ENCODE data around the gene INPP5F. TPM values are rescaled to one million over a fixed set of nuclear protein-coding genes. Genes with fewer than 3 reads are reported as not detected.
A peak's percentile ranks its signal among the peaks of the same experiment; 100 is the strongest.

INPP5F gene
- total and polyA plus RNA-seq, 2 experiments from 2014 or later = 8.5 to 10.9 TPM

DNA sequence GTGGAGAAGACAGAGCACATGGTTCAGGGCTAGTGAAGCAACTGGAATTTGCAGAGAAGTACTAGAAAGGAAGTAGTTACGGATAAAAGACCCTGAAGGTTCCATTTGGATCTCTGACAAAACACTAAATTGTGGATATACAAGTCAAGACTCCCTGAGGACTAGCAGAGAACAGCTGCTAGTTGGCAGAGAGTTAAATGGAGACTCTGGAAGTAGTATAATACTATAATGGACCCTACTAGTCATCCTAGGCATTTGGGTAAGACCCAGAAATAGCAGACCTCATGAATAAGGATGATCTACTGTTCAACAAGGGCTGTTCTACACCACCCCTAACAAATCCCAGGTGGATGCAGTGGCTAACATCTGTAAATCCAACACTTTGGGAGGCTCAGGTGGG is 127.7 kb downstream of the INPP5F start:
- no peaks in the 10 kb centered on the region for H3K9me3 ChIP-seq (ENCODE audit: low read depth)
- H3F3A ChIP-seq (ENCODE audit: insufficient read depth) = peaks cover 8% of the 10 kb centered on the region
- H3K27ac ChIP-seq = no peak overlapping the region
- H3K9me2 ChIP-seq (ENCODE audit: insufficient read depth) = no peaks in the 10 kb centered on the region
- no peak overlapping the region for H2AFZ ChIP-seq
- WGBS, 2 experiments (ENCODE audit: low coverage in 1 of 2, low lambda C conversion rate in 2 of 2, missing lambda C conversion rate in 2 of 2) = 93 to 100% methylated on average over 1 of the region's 1 CpG
- peaks cover 23% of the 10 kb centered on the region for H3K36me3 ChIP-seq (ENCODE audit: low read depth)
- in situ Hi-C loops (cut with MboI) = loop anchor here (10.0 kb wide), 3 partner anchors 109 to 249 kb away; no protein-coding TSS in a partner anchor
- H3K4me1 ChIP-seq (ENCODE audit: insufficient read depth) = peaks cover 17% of the 10 kb centered on the region
- no peaks in the 10 kb centered on the region for H3K27me3 ChIP-seq (replicated peaks; ENCODE audit: insufficient read depth)
- H3K9ac ChIP-seq = no peak overlapping the region
- H3K79me2 ChIP-seq (ENCODE audit: insufficient read depth) = peaks cover 53% of the 10 kb centered on the region
- no peaks in the 10 kb centered on the region for H4K20me1 ChIP-seq (ENCODE audit: insufficient read depth)
- H3K4me3 ChIP-seq = no peak overlapping the region
- no peak for DNase-seq
- no peak overlapping the region for H3K4me2 ChIP-seq (ENCODE audit: unreplicated experiment)
- TF ChIP-seq EZH2 (IDR thresholded peaks at IDR 0.05; ENCODE audit: insufficient read depth, poor library complexity, severe bottlenecking) = no peak
- no peak for TF ChIP-seq EZH2phosphoT487 (IDR thresholded peaks at IDR 0.05; ENCODE audit: insufficient read depth, low read depth)

GRCh38 chr10:119858063-119858462 is 132.2 kb downstream of the INPP5F start:
- Histone ChIP-seq H3K79me2 (ENCODE audit: insufficient read depth) (peaks cover 77% of the 10 kb centered on the region), H3F3A (ENCODE audit: insufficient read depth) (peaks cover 6% of the 10 kb centered on the region; the same call in 1 of the 2 replicates), H3K4me1 (ENCODE audit: insufficient read depth) (peaks cover 4% of the 10 kb centered on the region; the same call in 1 of the 2 replicates), H3K9me3 (ENCODE audit: low read depth) (no peaks in the 10 kb centered on the region), H3K9ac (no peak overlapping the region), H3K4me3 (no peak overlapping the region), H3K27me3 (replicated peaks; ENCODE audit: insufficient read depth) (no peaks in the 10 kb centered on the region), H3K36me3 (ENCODE audit: low read depth) (peaks cover 13% of the 10 kb centered on the region; the same call in 1 of the 2 replicates), H2AFZ (no peak overlapping the region), H3K4me2 (ENCODE audit: unreplicated experiment) (no peak overlapping the region), H3K27ac (no peak overlapping the region), H3K9me2 (ENCODE audit: insufficient read depth) (no peaks in the 10 kb centered on the region), H4K20me1 (ENCODE audit: insufficient read depth) (peaks cover 8% of the 10 kb centered on the region; the same call in 1 of the 2 replicates)
- no peak for DNase-seq
- WGBS, 2 experiments (ENCODE audit: low coverage in 1 of 2, low lambda C conversion rate in 2 of 2, missing lambda C conversion rate in 2 of 2) = 90 to 95% methylated on average over 1 of the region's 1 CpG
- in situ Hi-C loops (cut with MboI) = loop anchor here (10.0 kb wide), 3 partner anchors 113 to 253 kb away; no protein-coding TSS in a partner anchor
- TF ChIP-seq EZH2 (IDR thresholded peaks at IDR 0.05; ENCODE audit: insufficient read depth, poor library complexity, severe bottlenecking) (no peak), EZH2phosphoT487 (IDR thresholded peaks at IDR 0.05; ENCODE audit: insufficient read depth, low read depth) (no peak)

DNA sequence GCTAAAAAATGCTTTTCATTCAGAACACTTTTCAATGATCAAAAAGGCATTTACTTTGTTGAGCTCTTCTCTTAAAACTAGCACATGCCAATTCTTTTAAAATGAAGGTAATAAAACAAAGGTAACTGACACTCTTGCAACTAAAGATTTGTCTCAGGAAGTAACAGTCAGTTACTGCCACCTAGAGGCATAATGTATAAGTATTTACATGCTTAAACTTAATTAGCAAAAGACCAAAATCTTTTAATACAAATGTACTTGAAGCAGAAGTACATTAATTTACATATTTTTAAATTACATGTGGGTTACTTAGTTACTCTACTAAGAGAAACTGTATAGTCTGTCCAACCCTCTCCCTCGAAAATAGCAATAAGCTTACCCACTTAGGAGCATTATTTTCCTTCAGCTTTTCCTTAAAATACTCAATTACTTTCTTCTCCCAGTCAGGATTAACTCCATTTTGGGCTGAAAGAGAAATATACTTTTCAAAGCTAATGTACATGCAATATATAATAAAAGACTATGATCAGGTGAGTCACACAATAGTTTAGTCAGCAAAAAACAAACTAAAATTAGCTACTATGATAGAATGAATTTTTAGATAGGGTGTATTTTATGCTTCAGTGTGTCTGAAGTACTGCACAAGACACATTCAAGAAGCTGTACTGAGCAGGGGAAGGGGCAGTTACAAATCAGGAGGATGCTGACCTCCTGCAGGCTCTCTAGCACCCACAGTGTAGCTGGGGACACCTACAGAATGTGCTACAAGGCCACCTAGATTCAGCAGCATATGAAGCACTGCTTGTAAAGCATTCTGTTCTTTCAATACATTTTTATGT is 133.8 kb downstream of the INPP5F start:
- H3K27ac ChIP-seq = no peak overlapping the region
- no peaks in the 10 kb centered on the region for H3K9me2 ChIP-seq (ENCODE audit: insufficient read depth)

DNA sequence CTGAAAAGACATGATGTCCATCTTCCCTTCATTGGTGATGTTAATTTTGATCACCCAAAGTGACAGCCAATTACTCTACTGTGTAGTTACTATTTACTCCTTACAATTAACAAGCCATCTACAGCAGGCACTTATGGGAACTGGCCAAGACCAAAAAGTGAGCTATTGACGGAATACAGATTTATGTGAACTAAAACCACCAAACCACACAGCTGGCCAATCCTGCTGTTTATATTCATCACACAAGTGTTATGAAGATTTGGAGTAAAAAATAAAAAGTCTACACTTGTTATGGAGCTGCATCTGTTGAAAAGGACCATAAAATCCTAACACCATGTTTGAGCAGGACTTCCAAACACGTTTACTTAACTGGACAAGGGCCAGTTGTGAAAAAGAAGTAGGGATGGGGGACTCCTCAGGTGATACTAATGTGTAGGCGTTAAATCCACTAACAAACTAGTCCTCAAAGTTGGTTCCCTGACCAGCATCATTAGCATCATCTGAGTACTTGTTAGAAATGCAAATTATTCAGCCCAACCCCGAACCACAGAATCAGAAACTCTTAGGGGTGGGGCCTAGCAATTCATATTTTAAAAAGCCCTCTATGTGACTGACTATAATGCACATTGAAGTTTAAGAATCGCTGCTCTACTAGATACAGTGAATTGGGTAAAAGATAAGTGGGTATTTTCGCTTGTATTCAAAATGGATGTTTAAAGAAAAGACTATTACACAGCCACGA is 135.2 kb downstream of the INPP5F start:
- Histone ChIP-seq H3K27me3 (replicated peaks; ENCODE audit: insufficient read depth) (no peaks in the 10 kb centered on the region), H3F3A (ENCODE audit: insufficient read depth) (peaks cover 6% of the 10 kb centered on the region; the same call in 1 of the 2 replicates), H3K9ac (no peak overlapping the region), H3K27ac (no peak overlapping the region), H3K4me2 (ENCODE audit: unreplicated experiment) (no peak overlapping the region), H3K79me2 (ENCODE audit: insufficient read depth) (peaks cover 94% of the 10 kb centered on the region), H3K9me3 (ENCODE audit: low read depth) (no peaks in the 10 kb centered on the region), H3K4me1 (ENCODE audit: insufficient read depth) (peaks cover 4% of the 10 kb centered on the region; the same call in 1 of the 2 replicates), H3K36me3 (ENCODE audit: low read depth) (peaks cover 8% of the 10 kb centered on the region; the same call in 1 of the 2 replicates), H3K4me3 (no peak overlapping the region), H4K20me1 (ENCODE audit: insufficient read depth) (peaks cover 8% of the 10 kb centered on the region; the same call in 1 of the 2 replicates), H3K9me2 (ENCODE audit: insufficient read depth) (no peaks in the 10 kb centered on the region), H2AFZ (no peak overlapping the region)
- in situ Hi-C loops (cut with MboI) = no loop called here
- no peak for DNase-seq
- 70 to 73% methylated on average over 7 of the region's 7 CpGs for WGBS, 2 experiments (ENCODE audit: low coverage in 1 of 2, low lambda C conversion rate in 2 of 2, missing lambda C conversion rate in 2 of 2)
- no peak for TF ChIP-seq EZH2phosphoT487 (IDR thresholded peaks at IDR 0.05; ENCODE audit: insufficient read depth, low read depth)
- TF ChIP-seq EZH2 (IDR thresholded peaks at IDR 0.05; ENCODE audit: insufficient read depth, poor library complexity, severe bottlenecking) = no peak

More for the DNA sequence above, 133.8 kb downstream of the INPP5F start:
- WGBS, 2 experiments (ENCODE audit: low coverage in 1 of 2, low lambda C conversion rate in 2 of 2, missing lambda C conversion rate in 2 of 2) = 38 to 51% methylated on average over 1 of the region's 1 CpG
- Histone ChIP-seq H3K4me3 (no peak overlapping the region), H2AFZ (no peak overlapping the region), H3K27me3 (replicated peaks; ENCODE audit: insufficient read depth) (no peaks in the 10 kb centered on the region), H3K4me2 (ENCODE audit: unreplicated experiment) (no peak overlapping the region), H3K4me1 (ENCODE audit: insufficient read depth) (peaks cover 4% of the 10 kb centered on the region; the same call in 1 of the 2 replicates), H3F3A (ENCODE audit: insufficient read depth) (peaks cover 6% of the 10 kb centered on the region; the same call in 1 of the 2 replicates), H3K9me3 (ENCODE audit: low read depth) (no peaks in the 10 kb centered on the region), H3K79me2 (ENCODE audit: insufficient read depth) (peaks cover 92% of the 10 kb centered on the region), H3K9ac (no peak overlapping the region), H4K20me1 (ENCODE audit: insufficient read depth) (peaks cover 8% of the 10 kb centered on the region; the same call in 1 of the 2 replicates), H3K36me3 (ENCODE audit: low read depth) (peaks cover 13% of the 10 kb centered on the region; the same call in 1 of the 2 replicates)
- in situ Hi-C loops (cut with MboI) = loop anchor here (10.0 kb wide), 3 partner anchors 115 to 255 kb away; no protein-coding TSS in a partner anchor
- peak; percentile 69 for DNase-seq
- TF ChIP-seq EZH2 (IDR thresholded peaks at IDR 0.05; ENCODE audit: insufficient read depth, poor library complexity, severe bottlenecking) = no peak
- TF ChIP-seq EZH2phosphoT487 (IDR thresholded peaks at IDR 0.05; ENCODE audit: insufficient read depth, low read depth) = no peak
